Lower leg skin (tissue), 3 donors: Measurements from ENCODE around the gene GPR137B.

Experiments
- POLR2A ChIP-seq, 2 donors: fragments of 450-650 bp; IDR thresholded peaks; one replicate each; pipeline ENCODE4 v1.6.1; 2016 to 2017; ENCODE audit warnings: antibody characterized with exemption in 2 of 2, mild to moderate bottlenecking in 1 of 2, moderate library complexity in 1 of 2
- TF ChIP-seq, protein P1 (sequence below), 3 donors: fragments of 450-650 bp; IDR thresholded peaks; one replicate each; pipeline ENCODE4 v1.5.1; 2016; ENCODE audit warnings: antibody characterized with exemption in 3 of 3, mild to moderate bottlenecking in 3 of 3, moderate library complexity in 2 of 3

DNA sequence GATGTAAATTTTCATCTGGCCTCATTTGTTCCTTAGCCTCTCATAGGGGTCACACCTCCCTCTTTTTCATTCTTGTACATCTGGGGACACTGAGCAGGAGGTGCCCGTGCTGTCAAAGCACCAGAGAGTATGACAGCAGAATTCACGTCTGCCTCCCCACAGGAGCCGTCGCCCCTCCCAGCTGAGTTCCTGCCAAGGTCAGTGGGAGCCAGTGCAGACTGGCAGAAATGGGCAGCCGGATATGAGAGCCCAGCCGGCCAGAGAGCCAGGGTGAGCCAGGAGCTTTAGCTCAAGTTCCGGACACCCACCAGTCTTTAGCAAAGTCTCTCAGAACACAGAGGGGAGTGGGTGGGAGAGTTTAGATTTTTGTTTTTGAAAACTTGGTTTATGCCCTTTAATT, 21.9 kb downstream of the GPR137B start:
- TF ChIP-seq, protein P1, sequence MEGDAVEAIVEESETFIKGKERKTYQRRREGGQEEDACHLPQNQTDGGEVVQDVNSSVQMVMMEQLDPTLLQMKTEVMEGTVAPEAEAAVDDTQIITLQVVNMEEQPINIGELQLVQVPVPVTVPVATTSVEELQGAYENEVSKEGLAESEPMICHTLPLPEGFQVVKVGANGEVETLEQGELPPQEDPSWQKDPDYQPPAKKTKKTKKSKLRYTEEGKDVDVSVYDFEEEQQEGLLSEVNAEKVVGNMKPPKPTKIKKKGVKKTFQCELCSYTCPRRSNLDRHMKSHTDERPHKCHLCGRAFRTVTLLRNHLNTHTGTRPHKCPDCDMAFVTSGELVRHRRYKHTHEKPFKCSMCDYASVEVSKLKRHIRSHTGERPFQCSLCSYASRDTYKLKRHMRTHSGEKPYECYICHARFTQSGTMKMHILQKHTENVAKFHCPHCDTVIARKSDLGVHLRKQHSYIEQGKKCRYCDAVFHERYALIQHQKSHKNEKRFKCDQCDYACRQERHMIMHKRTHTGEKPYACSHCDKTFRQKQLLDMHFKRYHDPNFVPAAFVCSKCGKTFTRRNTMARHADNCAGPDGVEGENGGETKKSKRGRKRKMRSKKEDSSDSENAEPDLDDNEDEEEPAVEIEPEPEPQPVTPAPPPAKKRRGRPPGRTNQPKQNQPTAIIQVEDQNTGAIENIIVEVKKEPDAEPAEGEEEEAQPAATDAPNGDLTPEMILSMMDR (IDR thresholded peaks at IDR 0.05): no peak
- no peak for TF ChIP-seq POLR2A (IDR thresholded peaks at IDR 0.05)
